ENCODE measurements around the gene NTSR1. TPM values are rescaled to one million over a fixed set of nuclear protein-coding genes. Genes with fewer than 3 reads are reported as not detected.

NTSR1 gene
- total RNA-seq, 1 experiment from 2014 or later = 44.1 TPM

- peak; percentile 14 for ATAC-seq
- H3K9me3 ChIP-seq (ENCODE audit: control insufficient read depth, insufficient read depth, low read depth, low read length) = no peaks in the 10 kb centered on the region
- ChIA-PET CTCF (interaction anchor here (1.2 to 1.3 kb wide), 2 partner anchors 13 to 170 kb away, joined by 6 to 8 read pairs; no protein-coding TSS in a partner anchor), POLR2A (no interaction called here)
- peaks cover 22% of the 10 kb centered on the region for H3K4me1 ChIP-seq (ENCODE audit: control insufficient read depth, insufficient read depth, low read length)
- no TSS peak for BruUV-seq (replicated peaks)
- DNase-seq (ENCODE audit: low read depth, low spot score) = peak; percentile 27
- H3K27me3 ChIP-seq (ENCODE audit: control insufficient read depth, insufficient read depth, low read length) = no peaks in the 10 kb centered on the region
- intact Hi-C loops (cut with micrococcal nuclease; ENCODE audit: unreplicated experiment) = loop anchor here (10.0 kb wide), 1 partner anchor 320 kb away; the partner anchor contains the start of gene GATA5
- H3K36me3 ChIP-seq (ENCODE audit: control insufficient read depth, insufficient read depth, low read length) = peaks cover 3% of the 10 kb centered on the region
- in situ Hi-C loops (cut with HindIII; ENCODE audit: low pct_unique_long_range_greater_than_20kb, low sequenced_read_pairs) = no loop called here
- H3K27ac ChIP-seq (ENCODE audit: low read length) = peak overlapping the region; percentile 79
- peak overlapping the region; percentile 51 to 73 for H3K4me3 ChIP-seq (ENCODE audit: low read depth in 2 of 2, low read length in 2 of 2)
- TF ChIP-seq CTCF (IDR thresholded peaks at IDR 0.05) (no peak), POLR2AphosphoS5 (IDR thresholded peaks at IDR 0.05; ENCODE audit: low read depth, low read length) (peak; percentile 68), REST (IDR thresholded peaks at IDR 0.05; ENCODE audit: insufficient read depth in 1 of 2, low read depth in 2 of 2, low read length in 1 of 2) (0 out of 4 replicates have a peak, but pooled peaks of 1 of the 2 experiments have one; percentile 39), TCF7L2 (IDR thresholded peaks at IDR 0.05; ENCODE audit: low read depth, low read length) (no peak), SIN3A (IDR thresholded peaks at IDR 0.05; ENCODE audit: borderline replicate concordance, insufficient read depth, low read depth, low read length) (0 out of 2 replicates have a peak, but pooled peaks have one; percentile 16)
Measured at GRCh38 chr20:62795023-62795761, 86.6 kb downstream of the NTSR1 start.

DNA sequence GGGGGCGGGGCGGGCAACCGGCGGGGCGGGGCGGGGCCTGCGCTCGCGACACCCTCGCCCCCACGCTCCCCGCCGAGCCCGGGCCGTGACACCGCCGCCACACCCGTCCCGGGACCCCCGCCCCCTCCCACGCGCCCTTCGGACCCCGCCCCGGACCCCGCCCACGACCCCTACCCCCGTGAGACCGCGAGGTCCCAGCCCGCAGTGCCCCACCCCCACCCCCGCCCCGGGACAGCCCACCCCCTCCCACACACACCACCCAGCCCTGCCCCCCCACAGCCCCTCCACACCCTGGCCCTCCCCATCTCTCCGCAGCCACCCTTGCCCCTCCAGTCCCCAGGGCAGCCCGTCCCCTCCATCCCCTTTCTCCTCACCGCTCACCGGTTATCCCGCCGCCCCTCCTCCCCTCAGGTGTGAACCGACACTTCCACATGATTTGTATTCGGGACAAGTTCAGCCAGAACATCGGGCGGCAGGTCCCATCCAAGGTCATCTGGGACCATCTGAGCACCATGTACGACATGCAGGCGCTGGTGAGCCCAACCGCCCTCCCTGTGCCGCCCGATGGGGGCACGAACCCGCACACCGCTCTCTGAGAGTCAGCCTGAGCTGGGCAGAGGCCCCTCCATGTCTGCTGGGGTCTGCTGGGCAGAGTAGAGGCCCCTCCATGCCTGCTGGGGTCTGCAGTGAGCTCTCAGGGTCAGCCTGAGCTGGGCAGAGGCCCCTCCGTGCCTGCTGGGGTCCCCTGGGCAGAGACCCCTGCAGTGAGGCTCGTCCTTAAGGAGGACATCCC is 88.3 kb downstream of the NTSR1 start:
- peak overlapping the region; percentile 92 for H3K27ac ChIP-seq (ENCODE audit: low read length)
- CTCF ChIA-PET = no interaction called here
- H3K27me3 ChIP-seq (ENCODE audit: control insufficient read depth, insufficient read depth, low read length) = no peaks in the 10 kb centered on the region
- intact Hi-C loops (cut with micrococcal nuclease; ENCODE audit: unreplicated experiment) = loop anchor here (10.0 kb wide), 1 partner anchor 322 kb away; the partner anchor contains the start of gene GATA5
- DNase-seq (ENCODE audit: low read depth, low spot score) (no peak), ATAC-seq (peak; percentile 5; the same call in 1 of the 2 replicates)
- TF ChIP-seq CTCF (IDR thresholded peaks at IDR 0.05) = no peak
- TF ChIP-seq REST (IDR thresholded peaks at IDR 0.05; ENCODE audit: insufficient read depth in 1 of 2, low read depth in 2 of 2, low read length in 1 of 2) = no peak
- TF ChIP-seq SIN3A (IDR thresholded peaks at IDR 0.05; ENCODE audit: borderline replicate concordance, insufficient read depth, low read depth, low read length) = no peak
- no peak for TF ChIP-seq TCF7L2 (IDR thresholded peaks at IDR 0.05; ENCODE audit: low read depth, low read length)
- no peak for TF ChIP-seq POLR2AphosphoS5 (IDR thresholded peaks at IDR 0.05; ENCODE audit: low read depth, low read length)
- peaks cover 3% of the 10 kb centered on the region for H3K36me3 ChIP-seq (ENCODE audit: control insufficient read depth, insufficient read depth, low read length)
- POLR2A ChIA-PET = interaction anchor here (0.6 kb wide), 1 partner anchor 8 kb away, joined by 3 read pairs; no protein-coding TSS in a partner anchor
- peaks cover 18% of the 10 kb centered on the region for H3K4me1 ChIP-seq (ENCODE audit: control insufficient read depth, insufficient read depth, low read length)
- H3K4me3 ChIP-seq (ENCODE audit: low read depth in 2 of 2, low read length in 2 of 2) = peak overlapping the region; percentile 59
- no TSS peak for BruUV-seq (replicated peaks)
- in situ Hi-C loops (cut with HindIII; ENCODE audit: low pct_unique_long_range_greater_than_20kb, low sequenced_read_pairs) = no loop called here
- H3K9me3 ChIP-seq (ENCODE audit: control insufficient read depth, insufficient read depth, low read depth, low read length) = no peaks in the 10 kb centered on the region

Measured in Panc1 (cell line).